NT2/D1 (cell line): ENCODE data around the gene AK2.
"Not testable (repeated sequence)": the region's sequence is repeated elsewhere in the genome, so short reads cannot be mapped to it uniquely, and the experiment has no call there.

Source experiments
- DNase-seq: peaks from one replicate; pipeline ENCODE4 v3.0.0-alpha.2; 2011; ENCODE audit warnings: low read depth, low spot score
- H3K27me3 ChIP-seq: 2 replicates; pipeline ENCODE4 v1.6.0; 2011; ENCODE audit warnings: mild to moderate bottlenecking; ENCODE audit not compliant: insufficient read length, insufficient read depth
- H3K36me3 ChIP-seq: 2 replicates; pipeline ENCODE4 v1.6.1; 2011; ENCODE audit warnings: mild to moderate bottlenecking, low read length, mixed read lengths; ENCODE audit not compliant: insufficient read depth, insufficient read length
- H3K4me1 ChIP-seq: 2 replicates; pipeline ENCODE4 v1.5.1; 2011; ENCODE audit not compliant: insufficient read depth, insufficient read length
- H3K4me3 ChIP-seq: 2 replicates; pipeline ENCODE4 v1.5.1; 2011; ENCODE audit warnings: low read depth; ENCODE audit not compliant: insufficient read length
- H3K9ac ChIP-seq: 2 replicates; pipeline ENCODE4 v1.6.0; 2011; ENCODE audit warnings: low read depth; ENCODE audit not compliant: insufficient read length
- H3K9me3 ChIP-seq: 2 replicates; pipeline ENCODE4 v1.5.1; 2011; ENCODE audit warnings: mild to moderate bottlenecking, low read length; ENCODE audit not compliant: insufficient read depth
- SUZ12 ChIP-seq: IDR thresholded peaks from 2 replicates; pipeline ENCODE4 v1.6.1; 2011; ENCODE audit not compliant: insufficient read length, insufficient read depth; ENCODE audit errors: extremely low read depth
- YY1 ChIP-seq: IDR thresholded peaks from 2 replicates; pipeline ENCODE4 v1.6.1; 2011; ENCODE audit not compliant: insufficient read length, insufficient read depth
- ZNF274 ChIP-seq: IDR thresholded peaks from 2 replicates; pipeline ENCODE4 v1.6.1; 2011; ENCODE audit warnings: mild to moderate bottlenecking, low read depth, low read length

Gene AK2

DNA sequence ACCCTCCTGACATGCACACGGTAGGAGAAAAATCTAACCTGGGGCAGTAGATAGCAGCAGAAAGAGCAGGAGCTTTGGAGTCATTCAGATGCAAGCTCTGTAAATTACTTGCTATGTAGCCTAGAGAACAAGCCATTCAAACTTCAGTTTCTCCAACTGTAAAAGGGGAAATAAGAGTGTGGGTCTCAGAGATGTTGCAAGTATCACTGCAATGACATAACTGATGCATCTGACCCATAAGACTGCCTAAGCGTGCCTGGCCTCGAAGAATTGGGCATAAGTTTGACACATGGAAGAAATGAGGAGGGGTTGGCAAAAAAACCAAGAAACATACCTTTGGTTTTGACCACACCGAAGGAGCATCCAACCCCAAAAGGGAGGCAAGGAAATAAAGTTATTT, 5.2 kb downstream of the AK2 start:
- Histone ChIP-seq H3K4me1 (peaks cover 9% of the 10 kb centered on the region), H3K27me3 (no peaks in the 10 kb centered on the region), H3K9ac (no peak overlapping the region), H3K9me3 (no peaks in the 10 kb centered on the region), H3K36me3 (peaks cover 77% of the 10 kb centered on the region), H3K4me3 (no peak overlapping the region)
- no peak for TF ChIP-seq SUZ12
- TF ChIP-seq ZNF274: no peak
- TF ChIP-seq YY1: no peak
- DNase-seq: no peak

DNA sequence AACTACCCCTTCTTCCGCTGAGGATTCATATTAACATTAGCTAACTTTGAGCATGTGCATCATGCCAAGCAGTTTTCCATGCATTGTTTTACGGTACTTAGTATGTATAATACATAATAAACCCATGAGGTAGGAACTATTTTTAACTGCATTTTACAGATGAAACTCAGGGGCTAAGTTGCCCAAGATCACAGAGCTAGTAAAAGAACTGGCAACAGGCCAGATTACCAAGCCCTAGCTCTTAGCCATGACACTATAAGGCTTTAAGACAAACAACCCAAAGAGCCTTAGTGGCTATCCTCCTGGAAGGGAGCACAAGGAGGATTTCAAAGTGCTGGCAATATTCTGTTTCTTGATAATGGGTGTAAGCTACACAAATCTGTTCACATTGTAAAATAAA, 6.1 kb downstream of the AK2 start:
- Histone ChIP-seq H3K4me3 (no peak overlapping the region), H3K27me3 (no peaks in the 10 kb centered on the region), H3K9ac (no peak overlapping the region), H3K36me3 (peaks cover 76% of the 10 kb centered on the region), H3K9me3 (no peaks in the 10 kb centered on the region), H3K4me1 (peaks cover 9% of the 10 kb centered on the region)
- TF ChIP-seq YY1 (no peak), ZNF274 (no peak), SUZ12 (no peak)
- no peak for DNase-seq

DNA sequence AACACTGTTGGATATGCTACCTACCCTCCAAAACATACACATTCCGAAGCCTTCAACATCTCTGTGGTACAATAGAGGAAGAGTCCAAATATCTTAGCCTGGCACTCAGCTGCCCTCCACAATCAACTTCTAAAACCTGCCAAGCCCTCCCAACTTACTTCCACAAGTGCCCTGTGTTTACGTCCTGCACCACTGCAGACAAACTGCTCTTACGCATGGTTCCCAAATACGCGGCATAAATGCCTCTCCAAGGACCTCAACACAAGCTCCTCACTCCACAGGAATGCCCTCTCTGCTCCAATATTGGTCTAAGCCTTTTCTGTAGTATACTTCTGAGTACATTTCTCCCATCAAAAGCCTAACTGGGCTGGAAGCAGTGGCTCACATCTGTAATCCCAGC, 6.8 kb downstream of the AK2 start:
- no peak for DNase-seq
- Histone ChIP-seq H3K9ac (no peak overlapping the region), H3K27me3 (no peaks in the 10 kb centered on the region), H3K4me1 (peaks cover 9% of the 10 kb centered on the region), H3K36me3 (peaks cover 70% of the 10 kb centered on the region), H3K4me3 (no peak overlapping the region), H3K9me3 (no peaks in the 10 kb centered on the region)
- TF ChIP-seq SUZ12 (no peak), YY1 (no peak), ZNF274 (no peak)

DNA sequence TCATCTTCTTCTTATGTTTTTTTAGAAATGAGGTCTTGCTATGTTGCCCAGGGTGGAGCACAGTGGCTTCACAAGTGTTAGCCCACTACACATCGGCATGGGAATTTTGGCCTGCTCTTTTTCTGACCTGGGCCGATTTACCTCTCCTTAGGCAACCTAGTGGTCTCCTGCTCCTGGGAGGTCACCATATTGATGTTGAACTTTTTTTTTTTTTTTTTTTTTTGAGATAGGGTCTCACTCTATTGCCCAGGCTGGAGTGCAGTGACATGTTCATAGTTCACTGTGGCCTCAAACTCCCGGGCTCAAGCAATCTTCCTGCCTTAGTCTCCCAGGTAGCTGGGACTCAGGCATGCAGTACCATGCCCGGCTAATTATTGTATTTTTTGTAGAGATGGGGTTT, 7.5 kb downstream of the AK2 start:
- H3K36me3 ChIP-seq: peaks cover 69% of the 10 kb centered on the region
- TF ChIP-seq YY1 (no peak), SUZ12 (no peak), ZNF274 (no peak)
- peaks cover 9% of the 10 kb centered on the region for H3K4me1 ChIP-seq

DNA sequence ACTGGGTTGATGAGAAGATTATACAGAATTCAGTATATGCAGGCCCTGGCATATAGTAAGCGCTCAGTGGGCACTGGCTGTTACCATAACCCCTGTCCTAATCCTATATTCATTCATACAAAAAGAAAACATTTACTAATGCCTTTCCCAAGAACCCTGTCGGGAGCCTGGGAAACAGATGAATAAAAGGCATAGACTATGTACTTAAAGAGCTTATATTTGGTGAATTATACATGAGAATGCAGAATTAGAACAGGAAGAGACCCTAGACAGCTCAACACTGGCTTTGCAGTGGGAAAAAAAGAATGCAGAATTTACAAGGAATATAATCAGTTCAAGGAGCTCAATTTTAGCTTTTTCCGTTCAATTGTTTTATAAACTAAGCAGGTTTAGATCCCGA, 10.9 kb downstream of the AK2 start:
- Histone ChIP-seq H3K27me3 (no peaks in the 10 kb centered on the region), H3K9ac (no peak overlapping the region), H3K4me1 (peaks cover 6% of the 10 kb centered on the region), H3K9me3 (no peaks in the 10 kb centered on the region), H3K4me3 (no peak overlapping the region), H3K36me3 (peaks cover 70% of the 10 kb centered on the region)
- DNase-seq: no peak
- TF ChIP-seq SUZ12 (no peak), ZNF274 (no peak), YY1 (no peak)

More for the DNA sequence above, 7.5 kb downstream of the AK2 start:
- Histone ChIP-seq H3K4me3 (no peak overlapping the region), H3K9ac (no peak overlapping the region), H3K9me3 (no peaks in the 10 kb centered on the region), H3K27me3 (no peaks in the 10 kb centered on the region)
- DNase-seq: no peak

DNA sequence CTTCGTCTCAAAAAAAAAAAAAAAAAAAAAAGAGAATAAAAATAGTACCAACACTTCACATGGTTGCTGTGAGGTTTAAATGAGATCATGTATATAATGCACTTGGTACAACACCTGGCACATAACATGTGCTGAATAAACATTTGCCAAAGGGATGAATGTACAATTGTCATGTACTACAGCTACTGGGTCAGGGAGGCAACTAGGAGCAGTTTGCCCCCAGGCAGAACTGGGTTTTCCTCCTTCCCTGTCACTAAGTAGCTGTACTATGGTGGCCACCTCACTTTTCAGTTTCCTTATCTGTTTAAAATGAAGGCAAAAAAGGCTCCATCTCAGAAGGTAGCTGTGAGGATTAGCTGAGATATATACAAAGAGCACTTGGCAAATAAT, 11.5 kb downstream of the AK2 start:
- H3K27me3 ChIP-seq: no peaks in the 10 kb centered on the region
- no peak overlapping the region for H3K4me3 ChIP-seq
- H3K36me3 ChIP-seq: peaks cover 70% of the 10 kb centered on the region
- no peak for DNase-seq
- peaks cover 6% of the 10 kb centered on the region for H3K4me1 ChIP-seq
- H3K9me3 ChIP-seq: no peaks in the 10 kb centered on the region
- TF ChIP-seq ZNF274 (no peak), YY1 (no peak), SUZ12 (no peak)
- no peak overlapping the region for H3K9ac ChIP-seq

DNA sequence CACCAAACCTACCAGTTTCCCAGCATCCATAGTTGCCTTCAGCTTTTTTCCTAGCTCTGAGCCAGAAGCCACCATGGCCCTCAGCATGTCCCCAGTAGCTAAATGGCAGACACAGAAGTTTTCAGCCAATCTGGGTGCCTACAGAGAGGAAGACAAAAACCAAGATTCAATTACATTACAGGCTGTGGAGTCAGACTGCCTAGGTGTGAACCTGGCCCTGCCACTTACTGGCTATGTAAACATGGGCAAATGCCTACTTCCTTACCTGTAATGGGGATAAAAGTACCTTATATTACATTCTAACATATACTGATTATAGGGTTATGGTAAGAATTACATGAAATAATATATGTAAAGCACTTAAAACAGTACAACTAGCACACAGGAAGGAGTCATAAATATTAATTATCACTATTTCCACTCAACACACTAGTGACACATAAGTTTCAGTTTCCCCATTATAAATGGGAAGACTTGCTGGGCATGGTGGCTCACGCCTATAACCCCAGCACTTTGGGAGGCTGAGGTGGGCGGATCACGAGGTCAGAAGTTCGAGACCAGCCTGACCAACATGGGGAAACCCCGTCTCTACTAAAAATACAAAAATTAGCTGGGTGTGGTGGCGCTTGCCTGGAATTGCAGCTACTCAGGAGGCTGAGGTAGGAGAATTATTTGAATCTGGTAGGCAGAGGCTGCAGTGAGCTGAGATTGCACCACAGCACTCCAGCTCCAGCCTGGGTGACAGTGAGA, 12.1 kb downstream of the AK2 start:
- H3K9ac ChIP-seq, H3K4me1 ChIP-seq, DNase-seq, H3K27me3 ChIP-seq, H3K4me3 ChIP-seq, H3K9me3 ChIP-seq: not testable (repeated sequence)
- H3K36me3 ChIP-seq: peaks cover 70% of the 10 kb centered on the region

DNA sequence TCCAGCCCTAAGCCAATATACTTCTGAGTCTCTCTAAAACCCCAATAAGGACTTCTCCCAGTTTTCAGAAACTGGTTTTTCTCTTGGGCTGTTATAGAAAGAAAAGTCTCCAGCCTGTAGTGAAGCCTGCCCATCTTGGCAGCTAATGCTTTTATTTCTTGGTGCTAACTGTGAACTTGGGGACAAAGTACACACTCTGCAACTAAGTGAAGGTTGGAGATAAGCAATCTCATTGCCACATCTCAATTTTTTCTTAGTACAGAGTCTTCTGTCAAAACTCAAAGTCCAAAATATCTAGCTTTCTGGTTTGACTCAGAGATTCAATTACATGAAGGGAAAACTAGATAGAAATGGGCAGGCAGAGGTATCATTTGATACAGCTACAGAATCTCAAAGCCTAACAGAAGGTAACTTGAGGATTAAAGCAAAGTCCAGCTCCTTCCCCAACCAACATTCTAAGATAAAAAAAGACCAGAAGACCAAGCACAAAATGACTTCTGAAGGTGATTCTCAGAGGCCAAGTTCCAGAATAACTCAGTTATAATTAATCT, 14.0 kb downstream of the AK2 start:
- TF ChIP-seq YY1 (no peak), SUZ12 (no peak), ZNF274 (no peak)
- Histone ChIP-seq H3K9ac (no peak overlapping the region), H3K27me3 (no peaks in the 10 kb centered on the region), H3K36me3 (peaks cover 70% of the 10 kb centered on the region), H3K4me3 (no peak overlapping the region), H3K9me3 (no peaks in the 10 kb centered on the region), H3K4me1 (no peaks in the 10 kb centered on the region)
- DNase-seq: no peak
